ENCODE data around the gene LSP1. TPM values are rescaled to one million over a fixed set of nuclear protein-coding genes. Genes with fewer than 3 reads are reported as not detected.
"Not testable (repeated sequence)": the region's sequence is repeated elsewhere in the genome, so short reads cannot be mapped to it uniquely, and the experiment has no call there.

The LSP1 gene
- total and polyA plus RNA-seq, 2 of the 13 experiments (the other 11 are each of a cell fraction or from before 2014, with no cell fraction given), result 0.59 to 1.00 TPM

GRCh38 chr11:1886551-1886950 is 33.7 kb downstream of the LSP1 start:
- H3K36me3 ChIP-seq (replicated peaks in 1 of 2; ENCODE audit: control insufficient read depth in 1 of 2, insufficient read depth in 2 of 2, low read length in 2 of 2); H3K79me2 ChIP-seq (ENCODE audit: insufficient read depth, low read length); DNase-seq (ENCODE audit: low spot score); POLR2A ChIA-PET; in situ Hi-C loops (cut with HindIII; ENCODE audit: extremely low pct_ligation_motif_present, low pct_unique_long_range_greater_than_20kb); H3K4me2 ChIP-seq (ENCODE audit: low read depth, low read length); H4K20me1 ChIP-seq (ENCODE audit: insufficient read depth, low read length); FAIRE-seq; H3K4me1 ChIP-seq (ENCODE audit: insufficient read depth, low read length); H2AFZ ChIP-seq (ENCODE audit: low read length); H3K4me3 ChIP-seq (replicated peaks in 1 of 3; ENCODE audit: insufficient read depth in 1 of 3, low read depth in 2 of 3, low read length in 3 of 3); H3K27ac ChIP-seq (ENCODE audit: extremely low read length, insufficient read depth, low read length); intact Hi-C loops (cut with micrococcal nuclease; ENCODE audit: unreplicated experiment); BruUV-seq (replicated peaks); H3K9me3 ChIP-seq (ENCODE audit: low read length); ATAC-seq; H3K9ac ChIP-seq (ENCODE audit: insufficient read depth, low read depth, low read length): not testable (repeated sequence)
- peaks cover 15 to 68% of the 10 kb centered on the region in 2 experiments for H3K27me3 ChIP-seq (ENCODE audit: control insufficient read depth in 1 of 2, insufficient read depth in 2 of 2, low read length in 2 of 2)
- CTCF ChIA-PET (ENCODE audit: low intra/inter-chr PET ratio, low total read pairs), result interaction anchor here (7.1 kb wide), 1 partner anchor 265 kb away, joined by 108 read pairs; no protein-coding TSS in a partner anchor
- WGBS (ENCODE audit: low lambda C conversion rate), result 9% methylated on average over 9 of the region's 13 CpGs

GRCh38 chr11:1887451-1888346 is 34.8 kb downstream of the LSP1 start:
- WGBS (ENCODE audit: low lambda C conversion rate), result 24% methylated on average over 4 of the region's 11 CpGs
- H3K4me1 ChIP-seq (ENCODE audit: insufficient read depth, low read length), result no peaks in the 10 kb centered on the region
- FAIRE-seq, result no peak
- H2AFZ ChIP-seq (ENCODE audit: low read length), result no peak overlapping the region
- BruUV-seq (replicated peaks), result no TSS peak
- H3K9ac ChIP-seq (ENCODE audit: insufficient read depth, low read depth, low read length), result no peak overlapping the region
- no peak overlapping the region for H3K4me3 ChIP-seq (replicated peaks in 1 of 3; ENCODE audit: insufficient read depth in 1 of 3, low read depth in 2 of 3, low read length in 3 of 3)
- no peak overlapping the region for H3K27ac ChIP-seq (ENCODE audit: extremely low read length, insufficient read depth, low read length)
- ATAC-seq, result no peak
- H3K9me3 ChIP-seq (ENCODE audit: low read length), result no peaks in the 10 kb centered on the region
- H3K4me2 ChIP-seq (ENCODE audit: low read depth, low read length), result no peak overlapping the region
- in situ Hi-C loops (cut with HindIII; ENCODE audit: extremely low pct_ligation_motif_present, low pct_unique_long_range_greater_than_20kb) (no loop called here), intact Hi-C loops (cut with micrococcal nuclease; ENCODE audit: unreplicated experiment) (no loop called here)
- H3K79me2 ChIP-seq (ENCODE audit: insufficient read depth, low read length), result no peaks in the 10 kb centered on the region
- no peak for DNase-seq (ENCODE audit: low spot score)
- POLR2A ChIA-PET, result no interaction called here
- H4K20me1 ChIP-seq (ENCODE audit: insufficient read depth, low read length), result no peaks in the 10 kb centered on the region
- peaks cover 15 to 62% of the 10 kb centered on the region in 2 experiments for H3K27me3 ChIP-seq (ENCODE audit: control insufficient read depth in 1 of 2, insufficient read depth in 2 of 2, low read length in 2 of 2)
- CTCF ChIA-PET (ENCODE audit: low intra/inter-chr PET ratio, low total read pairs), result no interaction called here
- no peaks in the 10 kb centered on the region for H3K36me3 ChIP-seq (replicated peaks in 1 of 2; ENCODE audit: control insufficient read depth in 1 of 2, insufficient read depth in 2 of 2, low read length in 2 of 2)
- TF ChIP-seq PATZ1 (CRISPR knock-in tag; IDR thresholded peaks at IDR 0.05) (no peak), ZBTB34 (CRISPR knock-in tag; IDR thresholded peaks at IDR 0.05) (no peak), ZNF775 (CRISPR knock-in tag; IDR thresholded peaks at IDR 0.05; ENCODE audit: borderline replicate concordance) (no peak), GTF3A (CRISPR knock-in tag; conservative IDR thresholded peaks at IDR 0.05) (no peak), PCBP2 (optimal IDR thresholded peaks at IDR 0.05; ENCODE audit: low read depth, low read length, poor library complexity, severe bottlenecking) (no peak), ZNF124 (CRISPR knock-in tag; IDR thresholded peaks at IDR 0.05) (no peak), RFXANK (CRISPR knock-in tag; IDR thresholded peaks at IDR 0.05) (no peak), RORA (CRISPR knock-in tag; IDR thresholded peaks at IDR 0.05) (no peak), GMEB1 (CRISPR knock-in tag; IDR thresholded peaks at IDR 0.05; ENCODE audit: borderline replicate concordance) (no peak), ZNF232 (CRISPR knock-in tag; IDR thresholded peaks at IDR 0.05; ENCODE audit: borderline replicate concordance) (no peak), ZNF749 (CRISPR knock-in tag; IDR thresholded peaks at IDR 0.05; ENCODE audit: borderline replicate concordance) (no peak)

Measured in HepG2 (cell line).